Measurements from ENCODE around the gene STK32B. TPM values are rescaled to one million over a fixed set of nuclear protein-coding genes. Genes with fewer than 3 reads are reported as not detected.

STK32B gene
- total RNA-seq, 1 experiment from 2014 or later = 11.6 TPM

DNA sequence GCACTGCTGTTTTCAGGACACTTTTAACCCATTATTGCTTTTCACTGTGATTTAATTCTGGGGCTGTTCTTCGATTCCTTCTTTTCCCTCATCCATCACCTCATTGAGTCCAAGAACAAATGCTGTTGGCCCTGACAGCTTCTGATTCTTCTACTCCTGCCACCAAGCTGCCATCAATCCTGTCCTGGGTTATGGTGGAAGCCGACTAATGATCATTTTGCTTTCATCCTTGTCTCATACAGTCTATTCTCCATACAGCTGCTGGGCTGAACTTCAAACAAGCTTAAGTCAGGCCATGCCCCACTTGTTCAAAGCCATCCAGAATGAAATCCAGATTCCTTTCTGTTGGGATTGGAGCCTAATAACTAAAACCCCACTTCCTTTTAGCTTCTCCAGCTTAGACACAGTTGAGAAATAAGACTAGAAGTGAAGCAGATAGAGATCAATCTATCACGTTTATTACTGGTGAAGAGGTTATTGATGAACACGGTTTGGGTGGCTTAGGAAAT lies 161.9 kb downstream of the STK32B start:
- intact Hi-C loops (cut with micrococcal nuclease; ENCODE audit: unreplicated experiment) = no loop called here
- ChIA-PET CTCF (no interaction called here), POLR2A (no interaction called here)
- H3K4me1 ChIP-seq (ENCODE audit: control insufficient read depth, insufficient read depth, low read length) = no peaks in the 10 kb centered on the region
- BruUV-seq (replicated peaks) = no TSS peak
- H3K27ac ChIP-seq (ENCODE audit: low read length) = no peak overlapping the region
- TF ChIP-seq, protein P1, sequence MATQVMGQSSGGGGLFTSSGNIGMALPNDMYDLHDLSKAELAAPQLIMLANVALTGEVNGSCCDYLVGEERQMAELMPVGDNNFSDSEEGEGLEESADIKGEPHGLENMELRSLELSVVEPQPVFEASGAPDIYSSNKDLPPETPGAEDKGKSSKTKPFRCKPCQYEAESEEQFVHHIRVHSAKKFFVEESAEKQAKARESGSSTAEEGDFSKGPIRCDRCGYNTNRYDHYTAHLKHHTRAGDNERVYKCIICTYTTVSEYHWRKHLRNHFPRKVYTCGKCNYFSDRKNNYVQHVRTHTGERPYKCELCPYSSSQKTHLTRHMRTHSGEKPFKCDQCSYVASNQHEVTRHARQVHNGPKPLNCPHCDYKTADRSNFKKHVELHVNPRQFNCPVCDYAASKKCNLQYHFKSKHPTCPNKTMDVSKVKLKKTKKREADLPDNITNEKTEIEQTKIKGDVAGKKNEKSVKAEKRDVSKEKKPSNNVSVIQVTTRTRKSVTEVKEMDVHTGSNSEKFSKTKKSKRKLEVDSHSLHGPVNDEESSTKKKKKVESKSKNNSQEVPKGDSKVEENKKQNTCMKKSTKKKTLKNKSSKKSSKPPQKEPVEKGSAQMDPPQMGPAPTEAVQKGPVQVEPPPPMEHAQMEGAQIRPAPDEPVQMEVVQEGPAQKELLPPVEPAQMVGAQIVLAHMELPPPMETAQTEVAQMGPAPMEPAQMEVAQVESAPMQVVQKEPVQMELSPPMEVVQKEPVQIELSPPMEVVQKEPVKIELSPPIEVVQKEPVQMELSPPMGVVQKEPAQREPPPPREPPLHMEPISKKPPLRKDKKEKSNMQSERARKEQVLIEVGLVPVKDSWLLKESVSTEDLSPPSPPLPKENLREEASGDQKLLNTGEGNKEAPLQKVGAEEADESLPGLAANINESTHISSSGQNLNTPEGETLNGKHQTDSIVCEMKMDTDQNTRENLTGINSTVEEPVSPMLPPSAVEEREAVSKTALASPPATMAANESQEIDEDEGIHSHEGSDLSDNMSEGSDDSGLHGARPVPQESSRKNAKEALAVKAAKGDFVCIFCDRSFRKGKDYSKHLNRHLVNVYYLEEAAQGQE (IDR thresholded peaks at IDR 0.05; ENCODE audit: insufficient read depth in 1 of 2, low read depth in 2 of 2, low read length in 1 of 2) = no peak
- TF ChIP-seq, protein P2, sequence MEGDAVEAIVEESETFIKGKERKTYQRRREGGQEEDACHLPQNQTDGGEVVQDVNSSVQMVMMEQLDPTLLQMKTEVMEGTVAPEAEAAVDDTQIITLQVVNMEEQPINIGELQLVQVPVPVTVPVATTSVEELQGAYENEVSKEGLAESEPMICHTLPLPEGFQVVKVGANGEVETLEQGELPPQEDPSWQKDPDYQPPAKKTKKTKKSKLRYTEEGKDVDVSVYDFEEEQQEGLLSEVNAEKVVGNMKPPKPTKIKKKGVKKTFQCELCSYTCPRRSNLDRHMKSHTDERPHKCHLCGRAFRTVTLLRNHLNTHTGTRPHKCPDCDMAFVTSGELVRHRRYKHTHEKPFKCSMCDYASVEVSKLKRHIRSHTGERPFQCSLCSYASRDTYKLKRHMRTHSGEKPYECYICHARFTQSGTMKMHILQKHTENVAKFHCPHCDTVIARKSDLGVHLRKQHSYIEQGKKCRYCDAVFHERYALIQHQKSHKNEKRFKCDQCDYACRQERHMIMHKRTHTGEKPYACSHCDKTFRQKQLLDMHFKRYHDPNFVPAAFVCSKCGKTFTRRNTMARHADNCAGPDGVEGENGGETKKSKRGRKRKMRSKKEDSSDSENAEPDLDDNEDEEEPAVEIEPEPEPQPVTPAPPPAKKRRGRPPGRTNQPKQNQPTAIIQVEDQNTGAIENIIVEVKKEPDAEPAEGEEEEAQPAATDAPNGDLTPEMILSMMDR (IDR thresholded peaks at IDR 0.05) = no peak
- TF ChIP-seq TCF7L2 (IDR thresholded peaks at IDR 0.05; ENCODE audit: low read depth, low read length) = no peak
- no peak for TF ChIP-seq POLR2AphosphoS5 (IDR thresholded peaks at IDR 0.05; ENCODE audit: low read depth, low read length)
- TF ChIP-seq SIN3A (IDR thresholded peaks at IDR 0.05; ENCODE audit: borderline replicate concordance, insufficient read depth, low read depth, low read length) = no peak
- no peak overlapping the region for H3K4me3 ChIP-seq (ENCODE audit: low read depth in 2 of 2, low read length in 2 of 2)
- ATAC-seq (no peak), DNase-seq (ENCODE audit: low read depth, low spot score) (no peak)
- in situ Hi-C loops (cut with HindIII; ENCODE audit: low pct_unique_long_range_greater_than_20kb, low sequenced_read_pairs) = no loop called here
- H3K36me3 ChIP-seq (ENCODE audit: control insufficient read depth, insufficient read depth, low read length) = no peaks in the 10 kb centered on the region
- no peaks in the 10 kb centered on the region for H3K27me3 ChIP-seq (ENCODE audit: control insufficient read depth, insufficient read depth, low read length)
- H3K9me3 ChIP-seq (ENCODE audit: control insufficient read depth, insufficient read depth, low read depth, low read length) = no peaks in the 10 kb centered on the region

DNA sequence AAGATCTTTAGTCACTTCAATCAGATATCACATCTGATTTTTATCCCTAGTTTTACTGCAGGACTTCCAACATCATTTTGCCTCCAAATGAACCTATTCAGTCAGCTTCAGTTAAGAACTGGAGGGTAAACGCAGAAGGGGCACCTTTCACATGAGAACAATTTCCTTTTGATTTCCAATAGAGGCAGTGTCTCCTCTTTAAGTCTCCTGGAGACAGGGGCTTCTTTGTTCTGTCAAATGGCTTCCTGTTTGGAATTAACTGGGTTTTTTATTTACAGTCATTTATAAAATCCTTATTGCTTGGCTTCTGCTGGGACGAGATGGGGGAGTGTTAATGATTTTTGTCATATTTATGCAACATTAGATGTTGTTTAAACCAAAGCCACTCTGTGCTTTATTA lies 164.0 kb downstream of the STK32B start:
- intact Hi-C loops (cut with micrococcal nuclease; ENCODE audit: unreplicated experiment) (no loop called here), in situ Hi-C loops (cut with HindIII; ENCODE audit: low pct_unique_long_range_greater_than_20kb, low sequenced_read_pairs) (no loop called here)
- CTCF ChIA-PET = no interaction called here
- ATAC-seq = no peak
- POLR2A ChIA-PET = no interaction called here
- no peaks in the 10 kb centered on the region for H3K9me3 ChIP-seq (ENCODE audit: control insufficient read depth, insufficient read depth, low read depth, low read length)
- DNase-seq (ENCODE audit: low read depth, low spot score) = no peak
- TF ChIP-seq TCF7L2 (IDR thresholded peaks at IDR 0.05; ENCODE audit: low read depth, low read length) (no peak), SIN3A (IDR thresholded peaks at IDR 0.05; ENCODE audit: borderline replicate concordance, insufficient read depth, low read depth, low read length) (no peak), POLR2AphosphoS5 (IDR thresholded peaks at IDR 0.05; ENCODE audit: low read depth, low read length) (no peak)
- TF ChIP-seq, protein P2 (IDR thresholded peaks at IDR 0.05) = no peak
- TF ChIP-seq, protein P1 (IDR thresholded peaks at IDR 0.05; ENCODE audit: insufficient read depth in 1 of 2, low read depth in 2 of 2, low read length in 1 of 2) = no peak
- no peaks in the 10 kb centered on the region for H3K27me3 ChIP-seq (ENCODE audit: control insufficient read depth, insufficient read depth, low read length)
- H3K4me1 ChIP-seq (ENCODE audit: control insufficient read depth, insufficient read depth, low read length) = no peaks in the 10 kb centered on the region
- no TSS peak for BruUV-seq (replicated peaks)
- H3K36me3 ChIP-seq (ENCODE audit: control insufficient read depth, insufficient read depth, low read length) = no peaks in the 10 kb centered on the region
- H3K4me3 ChIP-seq (ENCODE audit: low read depth in 2 of 2, low read length in 2 of 2) = no peak overlapping the region
- no peak overlapping the region for H3K27ac ChIP-seq (ENCODE audit: low read length)

Data from Panc1 (cell line).